ENCODE data around the gene TMCC1. TPM values are rescaled to one million over a fixed set of nuclear protein-coding genes. Genes with fewer than 3 reads are reported as not detected.

Gene TMCC1
- total RNA-seq, 1 donor from 2014 or later: 52.5 TPM

- Mint-ChIP-seq H3K27ac (no peak overlapping the region), H3K36me3 (ENCODE audit: insufficient read depth) (no peaks in the 10 kb centered on the region), H3K9me3 (ENCODE audit: low read depth) (no peaks in the 10 kb centered on the region), H3K4me1 (ENCODE audit: low read depth) (peaks cover 12% of the 10 kb centered on the region), H3K27me3 (peaks cover 35% of the 10 kb centered on the region), H3K4me3 (ENCODE audit: low read depth) (no peak overlapping the region)
- TF ChIP-seq, protein P1, sequence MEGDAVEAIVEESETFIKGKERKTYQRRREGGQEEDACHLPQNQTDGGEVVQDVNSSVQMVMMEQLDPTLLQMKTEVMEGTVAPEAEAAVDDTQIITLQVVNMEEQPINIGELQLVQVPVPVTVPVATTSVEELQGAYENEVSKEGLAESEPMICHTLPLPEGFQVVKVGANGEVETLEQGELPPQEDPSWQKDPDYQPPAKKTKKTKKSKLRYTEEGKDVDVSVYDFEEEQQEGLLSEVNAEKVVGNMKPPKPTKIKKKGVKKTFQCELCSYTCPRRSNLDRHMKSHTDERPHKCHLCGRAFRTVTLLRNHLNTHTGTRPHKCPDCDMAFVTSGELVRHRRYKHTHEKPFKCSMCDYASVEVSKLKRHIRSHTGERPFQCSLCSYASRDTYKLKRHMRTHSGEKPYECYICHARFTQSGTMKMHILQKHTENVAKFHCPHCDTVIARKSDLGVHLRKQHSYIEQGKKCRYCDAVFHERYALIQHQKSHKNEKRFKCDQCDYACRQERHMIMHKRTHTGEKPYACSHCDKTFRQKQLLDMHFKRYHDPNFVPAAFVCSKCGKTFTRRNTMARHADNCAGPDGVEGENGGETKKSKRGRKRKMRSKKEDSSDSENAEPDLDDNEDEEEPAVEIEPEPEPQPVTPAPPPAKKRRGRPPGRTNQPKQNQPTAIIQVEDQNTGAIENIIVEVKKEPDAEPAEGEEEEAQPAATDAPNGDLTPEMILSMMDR (IDR thresholded peaks at IDR 0.05; ENCODE audit: unreplicated experiment): no peak
- DNase-seq (ENCODE audit: low spot score, unreplicated experiment): no peak
Observed at GRCh38 chr3:129600348-129600747, 293.2 kb downstream of the TMCC1 start.

GRCh38 chr3:129599607-129600006 lies 293.9 kb downstream of the TMCC1 start:
- H3K4me3 Mint-ChIP-seq (ENCODE audit: low read depth): no peak overlapping the region
- H3K4me1 Mint-ChIP-seq (ENCODE audit: low read depth): peaks cover 15% of the 10 kb centered on the region
- H3K27ac Mint-ChIP-seq: no peak overlapping the region
- TF ChIP-seq, protein P1 (IDR thresholded peaks at IDR 0.05; ENCODE audit: unreplicated experiment): no peak
- no peaks in the 10 kb centered on the region for H3K36me3 Mint-ChIP-seq (ENCODE audit: insufficient read depth)
- peaks cover 31% of the 10 kb centered on the region for H3K27me3 Mint-ChIP-seq
- DNase-seq (ENCODE audit: low spot score, unreplicated experiment): no peak
- H3K9me3 Mint-ChIP-seq (ENCODE audit: low read depth): no peaks in the 10 kb centered on the region

GRCh38 chr3:129599073-129599472 lies 294.4 kb downstream of the TMCC1 start:
- Mint-ChIP-seq H3K9me3 (ENCODE audit: low read depth) (no peaks in the 10 kb centered on the region), H3K4me3 (ENCODE audit: low read depth) (no peak overlapping the region), H3K27ac (no peak overlapping the region), H3K4me1 (ENCODE audit: low read depth) (peaks cover 20% of the 10 kb centered on the region), H3K36me3 (ENCODE audit: insufficient read depth) (no peaks in the 10 kb centered on the region), H3K27me3 (peaks cover 25% of the 10 kb centered on the region)
- TF ChIP-seq, protein P1 (IDR thresholded peaks at IDR 0.05; ENCODE audit: unreplicated experiment): no peak
- no peak for DNase-seq (ENCODE audit: low spot score, unreplicated experiment)

GRCh38 chr3:129598484-129598883 lies 295.0 kb downstream of the TMCC1 start:
- Mint-ChIP-seq H3K27ac (no peak overlapping the region), H3K36me3 (ENCODE audit: insufficient read depth) (no peaks in the 10 kb centered on the region), H3K4me3 (ENCODE audit: low read depth) (no peak overlapping the region), H3K27me3 (peaks cover 19% of the 10 kb centered on the region), H3K4me1 (ENCODE audit: low read depth) (peaks cover 25% of the 10 kb centered on the region), H3K9me3 (ENCODE audit: low read depth) (no peaks in the 10 kb centered on the region)
- TF ChIP-seq, protein P1 (IDR thresholded peaks at IDR 0.05; ENCODE audit: unreplicated experiment): no peak
- no peak for DNase-seq (ENCODE audit: low spot score, unreplicated experiment)

DNA sequence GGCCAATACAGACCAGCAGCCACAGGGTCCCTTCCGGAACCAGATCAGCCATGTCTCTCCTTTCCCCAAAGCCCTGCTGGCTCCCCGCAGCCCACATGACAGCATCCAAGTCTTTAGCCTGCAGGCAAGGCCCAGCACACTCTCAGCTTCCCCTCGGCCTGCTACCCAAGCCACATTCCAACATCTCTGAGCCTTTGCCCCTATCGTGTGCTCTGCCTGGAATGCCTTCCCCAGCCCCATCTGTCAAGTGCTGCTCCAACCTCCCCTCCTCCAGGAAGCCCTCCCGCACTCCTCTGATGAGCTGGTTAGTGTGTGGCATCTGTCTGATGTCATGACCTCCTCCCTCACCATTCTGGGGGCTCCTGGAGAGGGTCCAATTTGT lies 295.5 kb downstream of the TMCC1 start:
- Mint-ChIP-seq H3K27me3 (peaks cover 16% of the 10 kb centered on the region), H3K4me1 (ENCODE audit: low read depth) (peaks cover 30% of the 10 kb centered on the region), H3K4me3 (ENCODE audit: low read depth) (no peak overlapping the region), H3K36me3 (ENCODE audit: insufficient read depth) (no peaks in the 10 kb centered on the region), H3K27ac (no peak overlapping the region), H3K9me3 (ENCODE audit: low read depth) (no peaks in the 10 kb centered on the region)
- TF ChIP-seq, protein P1 (IDR thresholded peaks at IDR 0.05; ENCODE audit: unreplicated experiment): no peak
- no peak for DNase-seq (ENCODE audit: low spot score, unreplicated experiment)

Other genes with a start within 250 kb of the TMCC1 start
- 0.24 and 0.36 TPM in 2 replicates for gene TRH, start 81.0 kb upstream of the TMCC1 start, total RNA-seq
- gene ALG1L2, start 188.1 kb upstream of the TMCC1 start, total RNA-seq: 3.5 and 3.9 TPM in 2 replicates

Data from progenitor cell of endocrine pancreas (in vitro differentiated cells).